Pancreas (tissue), 10 donors: ENCODE data around the gene PCSK6. TPM values are rescaled to one million over a fixed set of nuclear protein-coding genes. Genes with fewer than 3 reads are reported as not detected.

Source experiments
- ATAC-seq, 4 donors: fragments of 200-7000 bp; cut with Tn5 transposase; one replicate each; pipeline versions ENCODE4 v1.8.0 to v1.9.1; 2020; ENCODE audit warnings: mild to moderate bottlenecking in 4 of 4, moderate library complexity in 4 of 4
- DNase-seq, 6 donors: peaks; one replicate each; pipeline ENCODE4 v3.0.0-alpha.2; 2020
- FAIRE-seq: peaks from 2 replicates; lab custom pipeline; 2012; peaks lifted over from hg19 to GRCh38; lab: Jason Lieb, UNC
- H3K27ac ChIP-seq, 4 donors: fragments of 200-600 bp; sonication (generic); 1 replicate in 3 of 4; 2 replicates in 1 of 4; pipeline versions ENCODE4 v1.5.0 to v1.8.0; 2020
- H3K27me3 ChIP-seq, 4 donors: fragments of 200-600 bp; one replicate each; pipeline ENCODE4 v1.8.0; 2021
- H3K36me3 ChIP-seq, 3 donors: fragments of 200-600 bp; sonication (generic) in 1 of 3; one replicate each; pipeline versions ENCODE4 v1.5.0 to v1.8.0; 2020 to 2021
- H3K4me1 ChIP-seq, 3 donors: fragments of 200-600 bp; one replicate each; pipeline ENCODE4 v1.8.0; 2021
- H3K4me3 ChIP-seq, 4 donors: fragments of 200-600 bp; sonication (generic) in 2 of 4; one replicate each; pipeline versions ENCODE4 v1.5.0 to v1.8.0; 2020 to 2021
- H3K9me3 ChIP-seq, 4 donors: fragments of 200-600 bp; one replicate each; pipeline ENCODE4 v1.8.0; 2021
- CTCF ChIP-seq, 4 donors: fragments of 200-600 bp; sonication (generic) in 3 of 4; IDR thresholded peaks; one replicate each; pipeline versions ENCODE4 v1.5.0 to v1.8.0; 2021; ENCODE audit warnings: antibody characterized with exemption in 4 of 4
- WGBS, 2 donors: extraction: QIAGEN DNeasy Blood & Tissue Kit; methylation state at CpG; one replicate each; pipeline ENCODE4 v1.1.7; 2013; 5-methylcytosine and 5-hydroxymethylcytosine counted together
- intact Hi-C, 3 donors: fragments of 100-400 bp; cut with DNase I; formaldehyde crosslinking; loops; one replicate each; pipeline versions ENCODE4 v1.11.1 to v1.14.2; 2022
- polyA plus RNA-seq, 2 donors: library from polyadenylated mRNA; stranded (reverse); fragments of 200-250 nt; gene quantifications; one replicate each; pipeline ENCODE4 v1.2.3, GENCODE V29; 2013
- total RNA-seq, 6 donors: library from RNA; stranded (reverse); fragmentation: NEBNext Ultra II Directional in 4 of 6; extraction: Animal tissue kit (Norgen Biotek cat#: 25700) in 4 of 6; gene quantifications; one replicate each; pipeline versions ENCODE4 v1.2.1 to v1.2.4, GENCODE V29; 2021 to 2023
- donor health status: healthy with polysubstance abuse.
- donor health status: DM: no; HTN: no; CAD: no; lungs with moderate emphysema.
- donor health status: DM: no; HTN: no; CAD: no.
- donor health status: control.
- donor health status: control.
- donor health status: Bipolar disorder and iron deficiency.
- donor health status: DM: yes; HTN: yes; CAD: no.
- donor health status: DM: no; HTN: no; CAD: no.
- donor health status: DM: no; HTN: no; CAD: no.
- donor health status: DM: yes; HTN: yes; CAD: no.

PCSK6 gene
- total and polyA plus RNA-seq, 8 donors = 0.87 to 4.5 (median 3.0) TPM

DNA sequence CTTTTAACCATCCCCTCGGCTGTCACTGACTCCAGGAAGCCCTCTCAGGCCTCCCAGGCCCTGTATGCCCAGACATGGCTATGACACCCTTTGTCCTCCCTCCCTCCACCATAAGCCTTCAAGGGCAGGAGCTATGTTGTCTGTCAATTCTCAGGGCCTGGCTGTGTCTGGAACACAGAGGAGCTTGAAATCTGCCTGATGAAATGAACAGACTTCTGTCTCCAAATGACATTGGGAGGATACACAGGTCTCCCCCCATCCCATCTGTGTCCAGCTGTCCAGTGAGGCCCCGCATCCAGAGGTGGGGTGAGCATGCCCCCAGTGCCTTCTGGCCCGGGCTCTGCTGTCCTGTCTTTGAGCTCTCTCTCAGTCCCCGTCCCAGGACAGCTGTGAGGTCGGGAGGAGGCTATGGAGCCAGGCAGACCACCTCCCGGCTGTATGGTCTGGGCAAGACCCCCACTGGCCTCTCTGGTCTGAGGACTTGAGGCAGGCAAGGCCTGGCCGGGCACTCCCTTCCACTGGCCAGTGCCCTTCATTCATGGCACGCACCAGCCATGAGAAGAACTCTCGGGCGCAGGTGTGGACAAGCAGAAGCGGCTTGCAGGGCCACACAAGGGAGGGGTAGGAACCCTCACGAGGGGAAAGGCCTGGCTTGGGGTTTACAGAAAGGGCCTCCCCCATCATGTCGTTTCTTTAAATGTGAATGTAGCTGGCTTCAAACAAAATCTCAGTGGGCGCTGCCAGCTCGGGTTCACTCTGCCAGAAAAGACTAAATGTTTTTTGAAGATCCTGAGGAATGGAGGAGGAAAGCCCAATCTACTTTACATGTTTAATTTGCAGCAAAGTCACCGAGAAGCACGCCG is 38.9 kb downstream of the PCSK6 start:
- no peak for ATAC-seq
- no peaks in the 10 kb centered on the region for H3K27me3 ChIP-seq
- no peak for TF ChIP-seq CTCF (IDR thresholded peaks at IDR 0.05)
- peaks cover 0 to 9% (median 0%) of the 10 kb centered on the region in 3 donors for H3K4me1 ChIP-seq
- no peak for FAIRE-seq
- intact Hi-C loops = no loop called here
- no peak overlapping the region for H3K4me3 ChIP-seq
- H3K9me3 ChIP-seq = no peaks in the 10 kb centered on the region
- no peaks in the 10 kb centered on the region for H3K36me3 ChIP-seq
- DNase-seq = no peak
- 82 to 86% methylated on average over 18 of the region's 18 CpGs for WGBS, 2 donors
- no peak overlapping the region for H3K27ac ChIP-seq

- no peak for TF ChIP-seq CTCF (IDR thresholded peaks at IDR 0.05)
- Histone ChIP-seq H3K4me3 (no peak overlapping the region), H3K27me3 (no peaks in the 10 kb centered on the region), H3K36me3 (no peaks in the 10 kb centered on the region), H3K9me3 (no peaks in the 10 kb centered on the region), H3K27ac (no peak overlapping the region), H3K4me1 (peaks cover 0 to 9% (median 0%) of the 10 kb centered on the region in 3 donors)
- no peak for ATAC-seq
- no peak for DNase-seq
- 90 to 93% methylated on average over 21 of the region's 21 CpGs for WGBS, 2 donors
- no peak for FAIRE-seq
- intact Hi-C loops = no loop called here
Measured at GRCh38 chr15:101449471-101450402, 39.8 kb downstream of the PCSK6 start.

DNA sequence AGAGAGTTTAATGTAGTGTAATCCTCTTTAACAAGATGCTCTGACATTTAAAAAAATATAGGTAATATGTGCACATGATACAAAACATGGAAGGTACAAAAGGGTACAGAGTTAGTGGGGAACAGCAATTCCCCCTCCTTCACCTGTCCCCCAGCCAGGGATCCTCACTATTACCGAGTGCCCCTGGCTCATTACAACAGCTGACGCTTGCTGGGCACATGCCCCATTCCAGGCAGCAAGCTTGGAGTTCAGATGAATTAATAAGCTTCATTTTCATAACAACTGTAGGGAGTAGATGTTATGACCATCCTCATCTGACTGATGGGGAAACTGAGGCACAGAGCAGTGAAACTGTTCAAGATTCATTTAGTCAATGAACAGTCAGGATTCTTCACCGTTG is 41.2 kb downstream of the PCSK6 start:
- ATAC-seq (no peak), FAIRE-seq (no peak), DNase-seq (no peak)
- no peak overlapping the region for H3K4me3 ChIP-seq
- intact Hi-C loops = no loop called here
- no peak for TF ChIP-seq CTCF (IDR thresholded peaks at IDR 0.05)
- no peaks in the 10 kb centered on the region for H3K27me3 ChIP-seq
- 93 to 99% methylated on average over 3 of the region's 3 CpGs for WGBS, 2 donors
- no peaks in the 10 kb centered on the region for H3K36me3 ChIP-seq
- no peak overlapping the region for H3K27ac ChIP-seq
- no peaks in the 10 kb centered on the region for H3K9me3 ChIP-seq
- H3K4me1 ChIP-seq = peaks cover 0 to 9% (median 0%) of the 10 kb centered on the region in 3 donors

- intact Hi-C loops = no loop called here
- Histone ChIP-seq H3K27ac (no peak overlapping the region), H3K4me1 (peaks cover 0 to 9% (median 0%) of the 10 kb centered on the region in 3 donors), H3K9me3 (no peaks in the 10 kb centered on the region), H3K27me3 (no peaks in the 10 kb centered on the region), H3K36me3 (no peaks in the 10 kb centered on the region), H3K4me3 (no peak overlapping the region)
- FAIRE-seq = no peak
- 94 to 97% methylated on average over 20 of the region's 20 CpGs for WGBS, 2 donors
- DNase-seq = no peak
- TF ChIP-seq CTCF (IDR thresholded peaks at IDR 0.05) = no peak
- no peak for ATAC-seq
Measured at GRCh38 chr15:101447561-101448071, 41.9 kb downstream of the PCSK6 start.
